ENCODE data around the gene TPM1.

The TPM1 gene

DNA sequence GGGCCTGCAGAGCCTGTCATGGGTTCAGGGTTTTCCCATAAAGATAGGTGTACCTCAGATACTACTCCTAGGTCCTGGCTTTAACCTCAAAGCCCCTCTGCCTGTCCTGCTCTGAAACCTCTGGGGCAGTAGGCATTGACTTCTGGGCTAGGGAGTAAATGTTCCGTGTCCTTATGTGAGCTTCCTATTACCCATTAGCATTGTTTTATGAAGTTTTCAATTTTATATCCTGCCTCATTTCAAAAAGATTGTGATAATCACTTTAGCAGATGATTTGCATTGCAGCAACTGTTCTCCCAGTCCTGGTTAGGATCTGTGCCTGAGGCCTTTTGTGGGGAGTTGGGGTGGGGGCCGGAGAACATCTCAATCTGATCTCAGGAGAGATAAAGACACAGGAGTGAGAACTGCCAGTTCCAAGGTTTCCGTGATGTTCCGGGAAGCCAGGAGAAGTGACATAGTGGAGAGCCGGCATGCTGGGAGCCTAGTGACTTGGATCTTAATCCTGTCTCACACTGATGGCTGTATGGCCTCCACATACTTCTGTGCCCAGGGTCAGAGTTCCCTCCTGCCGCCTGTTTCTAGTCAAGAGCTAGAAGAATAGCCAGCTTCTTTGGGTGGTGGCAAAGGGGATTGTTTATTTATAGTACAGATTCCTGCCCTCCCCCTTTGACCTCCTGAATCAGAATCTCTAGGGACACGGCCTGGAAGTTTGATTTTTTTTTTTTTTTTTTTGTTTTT is 10.6 kb downstream of the TPM1 start:
- H3K27ac Mint-ChIP-seq, result no peak overlapping the region
- ATAC-seq (no peak), DNase-seq (ENCODE audit: low spot score in 2 of 2) (no peak)
- peaks cover 6% of the 10 kb centered on the region for H3K36me3 Mint-ChIP-seq
- no peaks in the 10 kb centered on the region for H3K9me3 Mint-ChIP-seq
- peaks cover 14% of the 10 kb centered on the region for H3K4me1 Mint-ChIP-seq
- H3K4me3 Mint-ChIP-seq, result no peak overlapping the region

DNA sequence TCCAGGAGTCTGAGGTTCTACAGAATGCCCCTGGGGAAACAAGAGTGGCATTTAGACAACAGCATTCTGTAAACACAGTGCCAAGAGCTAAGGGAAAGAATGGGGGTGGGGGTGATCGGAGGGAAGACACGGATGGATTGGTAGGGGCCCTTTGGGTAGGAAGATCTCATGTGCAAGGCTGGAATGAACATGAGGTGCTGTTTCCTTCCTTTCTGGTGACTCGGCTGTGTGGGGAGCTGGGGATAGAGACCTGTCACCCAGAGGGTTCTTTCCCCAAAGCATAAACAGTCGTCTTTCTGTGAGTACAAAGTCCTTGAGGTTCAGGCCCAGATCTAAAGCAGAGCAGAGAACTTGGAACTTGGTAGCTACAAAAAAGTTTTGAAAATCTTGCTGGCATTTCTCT is 11.7 kb downstream of the TPM1 start:
- peak overlapping the region; percentile 55 for H3K27ac Mint-ChIP-seq
- H3K4me3 Mint-ChIP-seq, result no peak overlapping the region
- peaks cover 7% of the 10 kb centered on the region for H3K4me1 Mint-ChIP-seq
- no peak for ATAC-seq
- peaks cover 6% of the 10 kb centered on the region for H3K36me3 Mint-ChIP-seq
- H3K9me3 Mint-ChIP-seq, result no peaks in the 10 kb centered on the region
- no peak for DNase-seq (ENCODE audit: low spot score in 2 of 2)

DNA sequence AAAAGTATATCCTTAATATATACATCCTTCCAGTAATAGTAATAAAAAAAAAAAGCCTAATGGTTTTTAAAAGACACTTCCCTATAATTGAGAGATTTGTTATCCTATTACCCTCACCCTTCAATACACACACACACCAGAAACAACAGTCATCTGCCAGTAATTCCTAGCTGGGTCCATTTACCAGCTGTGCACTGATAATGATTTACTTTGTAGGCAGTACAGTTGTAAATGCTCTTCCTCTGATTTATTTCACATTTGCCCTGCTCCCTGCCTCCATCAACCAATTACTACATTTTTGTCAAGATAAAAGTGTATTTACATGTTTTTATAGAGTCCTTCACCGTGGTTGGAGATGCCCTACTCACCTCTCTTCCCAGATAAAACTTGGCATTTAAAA is 12.4 kb downstream of the TPM1 start:
- ATAC-seq (no peak), DNase-seq (ENCODE audit: low spot score in 2 of 2) (no peak)
- Mint-ChIP-seq H3K36me3 (peaks cover 6% of the 10 kb centered on the region), H3K27ac (no peak overlapping the region), H3K4me3 (no peak overlapping the region), H3K9me3 (no peaks in the 10 kb centered on the region), H3K4me1 (peaks cover under 1% of the 10 kb centered on the region)

DNA sequence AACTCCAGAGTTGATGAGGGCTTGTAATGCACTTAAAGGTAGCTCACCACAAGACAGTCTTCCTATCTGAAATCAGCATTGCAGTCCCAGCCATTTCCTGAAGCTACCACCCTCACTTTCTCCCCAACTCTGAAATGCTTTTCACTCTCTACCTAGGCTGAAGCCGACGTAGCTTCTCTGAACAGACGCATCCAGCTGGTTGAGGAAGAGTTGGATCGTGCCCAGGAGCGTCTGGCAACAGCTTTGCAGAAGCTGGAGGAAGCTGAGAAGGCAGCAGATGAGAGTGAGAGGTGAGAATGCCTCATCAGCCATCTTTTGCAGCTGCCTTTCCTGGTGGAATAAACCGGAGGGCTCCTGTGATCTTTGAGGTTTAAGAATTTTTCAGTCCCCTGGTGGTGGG is 14.3 kb downstream of the TPM1 start:
- Mint-ChIP-seq H3K27ac (no peak overlapping the region), H3K9me3 (no peaks in the 10 kb centered on the region), H3K4me1 (no peaks in the 10 kb centered on the region), H3K4me3 (no peak overlapping the region), H3K36me3 (peaks cover 13% of the 10 kb centered on the region)
- no peak for ATAC-seq
- DNase-seq (ENCODE audit: low spot score in 2 of 2), result no peak

DNA sequence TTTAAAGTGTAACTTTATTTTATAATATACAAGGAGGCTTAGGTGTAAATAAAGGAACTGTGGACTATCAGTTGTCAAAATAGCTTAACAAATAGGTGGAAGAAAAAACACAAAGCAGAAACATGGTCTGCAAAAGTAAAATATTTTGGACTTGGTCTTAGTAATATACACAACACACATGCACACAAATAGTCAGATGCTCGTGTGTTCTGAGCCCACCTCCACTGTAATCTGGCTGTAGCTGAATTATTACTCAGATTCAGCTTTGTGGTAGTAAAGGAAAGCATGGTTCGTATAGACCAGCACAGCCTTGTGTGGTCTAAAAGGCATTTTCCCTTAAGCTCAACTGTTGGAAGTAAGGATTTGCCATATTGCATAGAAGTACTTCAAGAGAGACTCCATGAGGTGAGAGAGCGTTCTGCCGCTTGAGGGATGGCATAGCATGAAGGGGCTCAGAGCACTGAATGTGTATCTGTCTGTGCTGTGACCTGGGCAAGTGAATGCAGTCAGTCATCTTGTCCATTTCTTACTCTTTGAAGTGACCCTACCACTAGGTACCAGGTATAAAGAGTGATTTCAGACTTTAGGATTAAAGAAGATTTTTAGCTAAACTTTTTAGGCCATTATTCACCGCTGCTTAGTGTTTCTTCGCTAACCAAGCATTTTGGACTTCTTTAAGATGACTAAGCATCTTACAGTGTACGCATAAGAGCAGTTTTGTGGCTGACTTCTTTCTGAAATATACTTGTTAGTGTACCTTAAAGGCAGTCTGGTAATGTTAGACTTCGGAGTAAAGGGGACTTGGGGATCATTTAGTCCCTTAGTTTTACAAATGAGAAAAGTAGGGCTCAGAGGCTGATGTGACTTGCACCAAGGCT is 15.2 kb downstream of the TPM1 start:
- H3K27ac Mint-ChIP-seq, result no peak overlapping the region
- no peak overlapping the region for H3K4me3 Mint-ChIP-seq
- ATAC-seq (no peak), DNase-seq (ENCODE audit: low spot score in 2 of 2) (no peak)
- peaks cover 17% of the 10 kb centered on the region for H3K36me3 Mint-ChIP-seq
- no peaks in the 10 kb centered on the region for H3K9me3 Mint-ChIP-seq
- H3K4me1 Mint-ChIP-seq, result no peaks in the 10 kb centered on the region

DNA sequence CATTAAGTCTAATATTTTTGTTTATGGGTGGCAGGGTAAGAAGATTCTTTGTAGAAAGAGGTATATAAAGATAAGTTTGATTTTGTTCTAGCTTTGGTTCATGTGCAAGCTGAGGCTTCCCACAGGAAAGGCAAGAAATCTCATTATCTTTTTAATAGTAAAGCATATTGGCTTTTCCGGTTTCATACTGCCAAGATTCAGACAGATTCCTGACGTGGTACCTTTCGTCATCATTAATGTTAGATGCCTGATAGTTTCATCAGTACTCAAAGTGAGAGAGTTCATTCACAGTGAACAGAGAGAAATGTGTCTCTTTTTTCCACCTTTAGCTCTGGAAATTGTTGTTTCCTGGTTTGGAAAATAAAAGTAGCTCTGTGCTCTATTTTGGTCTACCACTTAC is 16.5 kb downstream of the TPM1 start:
- H3K36me3 Mint-ChIP-seq, result peaks cover 22% of the 10 kb centered on the region

DNA sequence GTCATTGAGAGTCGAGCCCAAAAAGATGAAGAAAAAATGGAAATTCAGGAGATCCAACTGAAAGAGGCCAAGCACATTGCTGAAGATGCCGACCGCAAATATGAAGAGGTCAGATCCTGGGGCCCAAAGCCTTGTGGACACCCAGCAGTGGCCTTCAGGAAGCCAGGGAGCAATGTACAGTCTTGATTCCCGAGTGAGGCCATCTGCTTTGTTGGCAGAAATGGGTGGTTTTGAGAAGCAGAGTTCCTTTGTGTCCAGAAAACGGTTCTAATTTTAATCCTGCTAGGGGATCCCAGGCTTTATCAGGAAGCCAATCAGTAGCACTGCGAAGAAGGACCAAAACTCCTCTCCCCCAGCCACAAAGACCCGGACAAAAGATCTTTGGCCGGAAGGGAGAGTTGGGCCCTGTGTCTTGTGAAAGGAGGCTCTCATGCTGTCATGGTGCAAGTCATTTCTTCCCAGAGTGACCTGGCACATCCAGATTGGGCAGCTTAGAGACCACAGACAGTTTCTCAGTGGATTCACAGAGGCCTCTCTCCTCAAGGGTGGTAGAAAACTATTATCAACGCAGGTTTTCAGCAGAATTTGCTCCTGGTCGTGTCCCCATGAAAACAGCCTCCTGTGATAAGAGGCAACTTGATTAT is 17.1 kb downstream of the TPM1 start:
- DNase-seq (ENCODE audit: low spot score in 2 of 2) (no peak), ATAC-seq (no peak)
- Mint-ChIP-seq H3K27ac (no peak overlapping the region), H3K4me3 (no peak overlapping the region), H3K4me1 (no peaks in the 10 kb centered on the region), H3K36me3 (peaks cover 28% of the 10 kb centered on the region), H3K9me3 (no peaks in the 10 kb centered on the region)

More for the DNA sequence above, 16.5 kb downstream of the TPM1 start:
- Mint-ChIP-seq H3K27ac (no peak overlapping the region), H3K4me1 (no peaks in the 10 kb centered on the region), H3K9me3 (no peaks in the 10 kb centered on the region), H3K4me3 (no peak overlapping the region)
- ATAC-seq, result no peak
- DNase-seq (ENCODE audit: low spot score in 2 of 2), result no peak

DNA sequence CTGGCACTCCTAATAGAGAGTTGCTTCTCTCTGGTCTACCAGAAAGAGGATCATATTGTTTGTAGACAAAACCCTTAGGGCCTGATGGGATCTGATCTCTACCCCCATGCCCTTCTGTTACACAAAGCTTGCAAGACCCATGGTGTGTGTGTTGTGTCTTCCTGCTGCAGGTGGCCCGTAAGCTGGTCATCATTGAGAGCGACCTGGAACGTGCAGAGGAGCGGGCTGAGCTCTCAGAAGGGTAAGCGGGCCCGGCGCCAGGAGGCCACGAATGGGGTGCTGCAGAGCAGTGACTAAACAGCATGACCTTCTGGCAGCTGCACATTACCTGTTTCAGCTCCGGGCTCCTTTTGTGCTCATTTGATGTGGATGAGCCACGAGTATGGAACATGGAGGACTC is 18.2 kb downstream of the TPM1 start:
- no peak overlapping the region for H3K27ac Mint-ChIP-seq
- H3K36me3 Mint-ChIP-seq, result peaks cover 30% of the 10 kb centered on the region
- DNase-seq (ENCODE audit: low spot score in 2 of 2), result no peak
- H3K4me3 Mint-ChIP-seq, result no peak overlapping the region
- H3K9me3 Mint-ChIP-seq, result no peaks in the 10 kb centered on the region
- no peak for ATAC-seq
- no peaks in the 10 kb centered on the region for H3K4me1 Mint-ChIP-seq

DNA sequence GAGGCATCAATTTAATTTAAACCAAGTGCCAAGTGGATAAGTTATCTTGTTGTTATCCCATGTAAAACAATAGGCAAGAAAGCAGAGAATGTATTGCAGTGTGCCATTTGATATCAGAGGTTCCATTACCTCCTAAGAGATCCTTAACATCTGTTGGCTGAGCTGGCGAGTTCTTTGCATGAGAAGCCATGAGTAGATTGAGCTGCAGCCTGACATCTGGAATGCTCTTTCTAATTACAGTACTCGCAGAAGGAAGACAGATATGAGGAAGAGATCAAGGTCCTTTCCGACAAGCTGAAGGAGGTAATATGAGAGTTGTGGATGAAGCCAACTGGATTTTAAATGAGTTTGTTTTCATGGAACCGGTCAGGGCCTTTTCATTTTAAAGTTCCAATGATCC is 19.4 kb downstream of the TPM1 start:
- ATAC-seq, result no peak
- Mint-ChIP-seq H3K36me3 (peaks cover 24% of the 10 kb centered on the region), H3K4me3 (no peak overlapping the region), H3K9me3 (no peaks in the 10 kb centered on the region), H3K27ac (no peak overlapping the region), H3K4me1 (no peaks in the 10 kb centered on the region)
- no peak for DNase-seq (ENCODE audit: low spot score in 2 of 2)

DNA sequence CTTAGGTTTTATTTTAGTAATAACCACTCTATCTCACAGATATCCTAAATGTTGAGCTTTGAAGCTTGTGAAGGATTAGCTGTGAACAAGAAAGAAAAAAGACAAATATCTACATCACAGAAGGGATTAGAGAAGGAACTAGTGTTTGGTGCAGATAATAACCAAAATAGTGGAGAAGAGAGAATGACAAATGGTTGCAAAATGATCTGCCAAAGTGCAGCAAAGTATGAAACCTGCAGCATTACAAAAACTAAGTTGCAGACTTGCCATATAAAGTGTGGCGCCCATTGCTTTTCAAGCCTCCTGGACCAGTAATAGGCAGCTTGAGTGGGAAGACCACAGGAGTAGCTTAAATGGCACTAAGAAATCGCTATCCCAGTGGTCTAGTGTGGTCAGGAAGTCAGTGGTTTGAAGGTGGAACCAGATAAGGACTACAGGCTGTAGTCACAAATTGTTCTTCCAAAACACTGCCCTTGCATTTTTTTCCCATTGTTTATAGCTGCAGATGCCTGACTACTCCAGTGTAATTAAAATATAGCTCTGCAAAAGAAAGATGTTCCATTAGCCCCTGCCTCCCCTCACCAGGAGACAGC is 20.7 kb downstream of the TPM1 start:
- ATAC-seq, result no peak
- Mint-ChIP-seq H3K9me3 (no peaks in the 10 kb centered on the region), H3K4me1 (no peaks in the 10 kb centered on the region), H3K36me3 (peaks cover 24% of the 10 kb centered on the region), H3K4me3 (no peak overlapping the region), H3K27ac (no peak overlapping the region)
- DNase-seq (ENCODE audit: low spot score in 2 of 2), result no peak

DNA sequence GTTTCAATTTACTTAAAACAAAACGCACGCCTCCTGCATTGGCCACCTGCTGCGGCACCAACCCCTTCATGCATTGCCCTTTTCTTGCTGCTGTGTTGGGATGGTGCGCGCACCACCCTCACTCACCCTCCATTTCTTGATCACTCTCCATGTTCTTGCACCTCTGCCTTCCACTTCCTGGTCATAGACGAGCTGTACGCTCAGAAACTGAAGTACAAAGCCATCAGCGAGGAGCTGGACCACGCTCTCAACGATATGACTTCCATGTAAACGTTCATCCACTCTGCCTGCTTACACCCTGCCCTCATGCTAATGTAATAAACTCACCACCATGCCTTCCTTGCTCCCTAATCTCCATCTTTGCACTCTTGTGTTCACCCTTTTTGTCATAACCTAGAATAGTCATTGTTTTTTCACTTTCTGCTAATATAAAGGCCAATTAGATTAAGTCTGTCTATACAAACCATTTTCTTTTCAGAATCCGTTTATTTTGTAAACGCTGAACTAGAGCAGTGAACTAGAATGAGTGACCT is 21.4 kb downstream of the TPM1 start:
- H3K4me1 Mint-ChIP-seq, result no peaks in the 10 kb centered on the region
- no peak overlapping the region for H3K27ac Mint-ChIP-seq
- no peak overlapping the region for H3K4me3 Mint-ChIP-seq
- ATAC-seq (no peak), DNase-seq (ENCODE audit: low spot score in 2 of 2) (no peak)
- H3K9me3 Mint-ChIP-seq, result no peaks in the 10 kb centered on the region
- H3K36me3 Mint-ChIP-seq, result peaks cover 24% of the 10 kb centered on the region

DNA sequence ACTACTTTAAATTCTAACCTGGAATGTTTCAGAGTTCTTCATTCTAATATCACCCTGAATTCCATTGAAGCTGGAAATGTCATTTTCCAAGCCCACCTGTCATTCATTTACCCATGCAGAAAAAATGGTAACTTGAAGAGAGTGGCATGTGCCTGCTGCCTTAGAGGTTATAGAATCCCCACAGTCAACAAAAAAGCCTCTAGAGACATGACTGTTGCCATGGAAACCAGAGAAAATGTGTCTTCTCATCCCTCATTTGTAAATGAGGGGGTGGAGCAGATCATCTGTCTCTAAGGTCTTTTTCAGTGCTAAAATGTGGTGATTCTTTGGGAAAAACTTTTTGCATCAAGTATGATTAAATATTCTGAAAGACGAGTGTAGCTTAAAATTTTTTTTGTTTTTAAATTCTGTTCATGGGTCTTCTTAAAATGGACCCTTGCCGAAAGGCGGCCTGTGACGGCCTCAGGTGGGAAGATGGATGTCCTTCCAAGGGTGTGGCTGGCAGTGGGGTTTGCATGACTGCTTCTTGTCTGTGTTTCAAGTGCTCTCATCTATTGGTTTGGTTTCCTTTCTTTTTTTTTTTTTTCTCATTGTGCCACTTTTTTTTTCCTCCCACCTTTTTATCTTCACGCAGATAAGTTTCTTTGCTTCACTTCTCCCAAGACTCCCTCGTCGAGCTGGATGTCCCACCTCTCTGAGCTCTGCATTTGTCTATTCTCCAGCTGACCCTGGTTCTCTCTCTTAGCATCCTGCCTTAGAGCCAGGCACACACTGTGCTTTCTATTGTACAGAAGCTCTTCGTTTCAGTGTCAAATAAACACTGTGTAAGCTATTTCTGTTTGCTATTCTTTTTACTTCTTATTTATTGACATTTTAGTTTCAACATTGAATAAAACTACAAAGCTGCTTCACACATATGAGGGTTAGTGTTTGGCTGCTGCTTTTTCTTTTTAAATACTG is 23.0 kb downstream of the TPM1 start:
- Mint-ChIP-seq H3K9me3 (no peaks in the 10 kb centered on the region), H3K4me1 (no peaks in the 10 kb centered on the region), H3K36me3 (peaks cover 24% of the 10 kb centered on the region), H3K27ac (no peak overlapping the region), H3K4me3 (no peak overlapping the region)
- no peak for DNase-seq (ENCODE audit: low spot score in 2 of 2)
- no peak for ATAC-seq

DNA sequence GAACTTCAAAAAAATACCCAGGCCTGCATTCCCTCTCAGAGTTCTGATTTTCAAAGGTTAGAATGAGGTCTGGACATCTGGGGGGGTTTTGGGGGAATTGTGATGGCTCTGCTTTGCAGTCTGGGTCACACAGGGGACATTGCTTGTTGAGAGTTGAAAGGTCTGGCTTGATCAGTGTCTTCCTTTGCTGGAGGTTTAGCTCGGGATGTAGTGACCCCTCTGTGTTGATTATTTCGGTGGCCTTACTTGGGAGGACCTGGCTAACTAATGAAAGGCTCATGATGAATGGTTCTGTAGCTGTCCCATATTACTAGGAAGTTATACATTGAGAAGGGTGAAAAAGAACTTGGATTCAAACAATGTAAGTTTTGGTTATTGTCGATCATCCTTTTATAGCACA is 23.7 kb downstream of the TPM1 start:
- Mint-ChIP-seq H3K4me1 (no peaks in the 10 kb centered on the region), H3K4me3 (no peak overlapping the region), H3K27ac (no peak overlapping the region), H3K9me3 (no peaks in the 10 kb centered on the region), H3K36me3 (peaks cover 22% of the 10 kb centered on the region)
- ATAC-seq (no peak), DNase-seq (ENCODE audit: low spot score in 2 of 2) (no peak)

DNA sequence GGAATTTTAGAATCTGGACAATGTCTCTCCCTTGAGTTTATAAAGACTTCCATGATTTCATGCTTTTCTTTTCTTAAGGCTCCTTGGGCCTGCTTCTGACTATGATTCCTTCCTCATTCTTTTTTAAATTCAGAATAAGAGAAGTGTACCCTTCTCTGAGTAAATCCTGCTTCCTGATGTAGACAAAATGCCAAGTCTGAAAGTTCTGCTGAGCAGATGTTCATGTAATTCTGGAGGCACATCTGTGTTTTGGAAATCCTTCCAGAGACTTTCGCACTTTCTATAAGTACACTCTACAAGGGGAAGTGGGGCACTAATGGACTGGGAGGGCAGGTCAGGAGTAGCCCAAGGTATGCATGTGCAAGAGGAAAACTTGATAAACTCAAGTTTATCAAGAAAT is 24.8 kb downstream of the TPM1 start:
- H3K36me3 Mint-ChIP-seq, result peaks cover 14% of the 10 kb centered on the region
- no peaks in the 10 kb centered on the region for H3K4me1 Mint-ChIP-seq
- DNase-seq (ENCODE audit: low spot score in 2 of 2) (no peak), ATAC-seq (no peak)
- no peaks in the 10 kb centered on the region for H3K9me3 Mint-ChIP-seq
- no peak overlapping the region for H3K27ac Mint-ChIP-seq
- H3K4me3 Mint-ChIP-seq, result no peak overlapping the region

All from stimulated activated effector memory CD8-positive, alpha-beta T cell treated with anti-CD3 and anti-CD28 coated beads, Interleukin-12 subunit alpha, Interleukin-12 subunit beta, amount 100 ng/mL, for 72 hours (primary cell).